ENCODE measurements around the gene BBS9.

Gene BBS9

GRCh38 chr7:33128631-33128989 lies 754 bp upstream of the BBS9 start:
- no peak for DNase-seq

DNA sequence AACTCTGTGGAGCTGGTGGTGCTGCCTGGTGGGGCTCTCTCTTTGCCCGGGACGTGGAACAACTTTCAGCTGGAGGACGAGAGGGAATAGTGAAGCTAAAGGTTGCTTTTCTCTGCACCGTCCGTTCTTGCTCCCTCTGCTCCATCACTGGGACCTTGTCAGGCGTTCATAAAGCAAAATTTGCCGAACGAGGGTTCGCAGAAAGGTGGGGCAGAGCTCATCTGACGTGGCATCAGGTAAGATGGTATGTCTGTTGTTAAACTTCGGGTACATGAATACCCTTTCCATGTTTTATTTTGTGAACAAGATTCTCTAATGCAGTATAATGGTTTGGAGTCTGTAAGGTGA lies 416 bp downstream of the BBS9 start:
- DNase-seq, result no peak

DNA sequence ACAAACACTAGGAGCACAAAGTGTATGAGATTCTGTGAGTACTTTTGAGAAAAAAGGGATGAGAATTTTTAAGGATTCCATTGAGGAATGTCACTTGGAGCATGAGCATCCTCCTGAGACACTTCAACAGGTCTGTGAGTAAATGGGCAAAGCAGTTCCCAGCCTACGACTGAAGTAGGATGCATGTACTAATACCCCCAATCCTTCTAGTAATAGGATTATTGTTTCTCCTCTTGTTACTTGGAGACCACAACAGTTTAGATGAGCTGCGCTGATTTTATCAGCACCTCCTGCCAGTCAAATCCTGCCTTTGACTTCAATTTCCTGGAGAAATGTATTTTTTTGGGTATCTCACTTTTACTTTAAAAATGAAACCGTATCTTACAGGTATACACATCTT lies 820 bp downstream of the BBS9 start:
- DNase-seq, result no peak

GRCh38 chr7:33137103-33137502 lies 7.7 kb downstream of the BBS9 start:
- no peak for DNase-seq

GRCh38 chr7:33142585-33142984 lies 13.2 kb downstream of the BBS9 start:
- DNase-seq, result no peak

DNA sequence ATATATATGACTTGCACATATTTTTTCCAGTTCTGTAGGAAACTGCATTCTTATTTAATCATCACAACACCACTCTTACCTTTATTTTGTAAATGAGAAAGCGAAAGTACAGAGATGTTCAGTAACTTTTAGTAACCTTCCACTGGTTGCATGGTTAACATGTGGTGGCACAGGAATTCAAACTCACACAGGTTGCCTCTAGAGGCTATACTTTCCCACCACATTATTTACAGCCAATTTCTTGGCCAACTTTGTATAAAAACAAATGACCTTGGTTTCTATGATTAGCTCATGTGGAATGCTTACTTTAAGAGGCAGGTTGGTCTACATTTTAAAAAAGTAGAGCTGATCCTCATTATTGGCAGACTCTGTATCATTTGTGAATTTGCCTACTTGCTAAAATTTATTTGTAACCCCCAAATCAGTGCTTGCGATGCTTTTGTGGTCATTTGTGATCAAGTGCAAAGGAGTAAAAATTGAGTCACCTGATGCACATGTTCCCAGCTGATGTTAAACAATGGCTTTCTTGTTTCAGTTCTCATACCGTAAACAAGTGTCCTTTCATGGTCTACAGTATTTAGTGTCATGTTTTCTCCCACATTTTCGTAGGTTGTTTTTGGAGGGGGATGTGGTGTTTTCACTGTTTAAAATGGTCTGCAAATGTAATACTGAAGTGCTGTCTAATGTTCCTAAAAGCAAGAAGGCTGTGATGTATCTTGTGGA lies 14.8 kb downstream of the BBS9 start:
- no peak for DNase-seq

DNA sequence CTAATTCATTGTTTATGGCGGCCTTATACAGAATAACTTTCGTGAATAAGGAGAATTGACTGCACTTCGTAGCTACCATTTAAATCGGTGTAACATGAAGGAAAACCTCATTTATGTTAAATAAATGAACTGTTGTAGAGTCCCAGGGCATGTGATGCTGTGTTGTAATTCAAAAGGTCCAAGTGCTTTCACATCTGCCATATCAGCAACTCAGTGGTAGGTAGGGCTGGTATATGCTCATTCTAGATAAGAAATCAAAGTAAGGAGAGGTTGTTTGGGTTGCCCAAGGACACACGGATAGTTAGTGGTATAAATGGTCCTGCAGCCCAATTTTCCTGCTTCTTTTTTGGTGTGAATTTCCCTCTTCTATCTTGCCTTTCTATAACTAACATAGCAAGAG lies 15.8 kb downstream of the BBS9 start:
- no peak for DNase-seq

GRCh38 chr7:33152087-33152486 lies 22.7 kb downstream of the BBS9 start:
- no peak for DNase-seq

- no peak for DNase-seq
Measured at GRCh38 chr7:33155811-33156210, 26.4 kb downstream of the BBS9 start.

DNA sequence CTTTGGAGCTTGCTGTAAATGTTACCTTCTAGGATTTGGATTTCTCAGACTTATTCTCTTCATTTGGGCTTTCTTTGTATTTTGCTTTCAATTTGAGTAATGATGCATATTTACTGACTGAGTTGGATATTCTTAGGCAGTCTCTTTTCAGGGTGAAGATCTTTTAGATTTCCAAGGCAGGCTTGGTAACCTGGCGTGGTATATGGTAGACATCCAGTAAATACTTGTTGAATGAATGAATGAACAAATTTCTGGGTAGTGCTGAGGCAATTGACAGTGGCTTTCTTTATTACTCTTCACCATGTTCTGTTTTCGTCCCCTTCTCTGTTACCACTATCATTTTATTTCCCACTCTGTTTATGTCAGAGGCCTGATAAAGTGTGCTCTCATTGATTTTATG lies 27.1 kb downstream of the BBS9 start:
- no peak for DNase-seq

DNA sequence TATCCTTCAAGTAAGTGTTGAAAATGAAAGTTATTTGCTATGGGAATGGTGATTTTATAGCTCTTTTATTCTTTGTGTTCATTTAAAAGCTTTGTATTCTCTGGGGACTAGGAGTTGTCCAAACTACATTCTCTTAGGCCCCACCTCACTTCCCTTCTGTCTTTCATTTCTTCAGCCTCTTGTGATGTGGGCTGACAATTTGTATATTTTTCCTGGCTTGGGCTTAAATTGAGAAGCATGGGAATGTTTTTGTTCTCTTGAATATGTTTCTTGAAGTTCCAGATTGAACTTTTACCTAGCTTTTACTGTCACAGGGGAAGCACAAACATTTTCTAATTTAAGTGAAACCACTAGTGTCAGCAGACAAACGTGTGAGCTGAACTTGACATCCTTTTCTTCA lies 27.9 kb downstream of the BBS9 start:
- DNase-seq, result no peak

- DNase-seq, result no peak
Measured at GRCh38 chr7:33157781-33158180, 28.4 kb downstream of the BBS9 start.

DNA sequence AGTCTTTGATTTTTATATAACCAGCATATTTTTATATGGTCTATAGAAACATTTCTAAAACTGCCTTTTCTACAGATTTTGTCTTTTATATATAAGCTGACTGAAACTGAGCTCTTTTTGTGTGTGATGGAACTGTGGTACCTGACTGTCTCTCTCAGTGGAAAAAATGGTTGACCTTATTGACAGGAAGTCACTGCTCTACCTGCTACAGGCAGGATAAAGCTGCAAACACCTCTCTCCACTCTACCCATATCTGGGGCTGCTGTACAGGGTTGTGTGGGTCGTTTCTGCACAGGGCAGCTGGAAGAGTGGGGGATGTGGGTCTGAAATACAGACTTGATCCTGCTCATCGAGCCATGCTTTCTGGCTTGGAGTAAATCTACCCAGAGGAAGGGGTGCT lies 48.5 kb downstream of the BBS9 start:
- DNase-seq, result no peak

DNA sequence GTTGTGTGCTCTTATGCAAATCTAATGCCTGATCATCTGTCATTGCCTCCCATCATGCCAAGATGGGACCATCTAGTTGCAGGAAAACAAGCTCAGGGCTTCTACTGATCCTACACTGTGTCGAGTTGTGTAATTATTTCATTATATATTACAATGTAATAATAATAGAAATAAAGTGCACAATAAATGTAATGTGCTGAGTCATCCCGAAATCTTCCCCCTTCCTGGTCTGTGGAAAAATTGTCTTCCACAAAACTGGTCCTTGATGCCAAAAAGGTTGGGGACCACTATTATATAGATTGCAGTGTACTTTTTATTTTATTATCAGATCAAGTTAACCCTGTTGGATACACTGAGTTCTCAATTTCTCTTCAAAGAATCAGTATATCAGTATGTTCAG lies 50.2 kb downstream of the BBS9 start:
- DNase-seq, result no peak

DNA sequence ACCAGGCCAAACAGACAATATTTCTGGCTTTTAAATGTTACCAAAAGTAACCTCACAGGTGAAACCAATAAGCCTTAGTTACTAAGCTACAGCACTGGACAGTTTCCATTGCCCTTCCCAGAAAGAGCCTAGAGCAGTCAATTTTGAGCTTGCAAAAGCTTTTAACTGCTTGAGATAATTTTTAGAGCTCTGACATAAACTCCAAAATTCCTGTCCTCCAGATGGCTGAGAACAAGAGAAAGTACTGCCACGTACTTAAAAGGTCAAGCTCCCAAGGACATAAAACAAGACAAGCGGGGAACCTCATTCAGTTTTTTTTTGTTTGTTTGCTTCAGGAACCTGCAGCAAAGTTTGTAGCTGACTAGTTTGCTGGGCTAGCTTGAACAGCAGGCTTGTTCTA lies 54.1 kb downstream of the BBS9 start:
- no peak for DNase-seq

DNA sequence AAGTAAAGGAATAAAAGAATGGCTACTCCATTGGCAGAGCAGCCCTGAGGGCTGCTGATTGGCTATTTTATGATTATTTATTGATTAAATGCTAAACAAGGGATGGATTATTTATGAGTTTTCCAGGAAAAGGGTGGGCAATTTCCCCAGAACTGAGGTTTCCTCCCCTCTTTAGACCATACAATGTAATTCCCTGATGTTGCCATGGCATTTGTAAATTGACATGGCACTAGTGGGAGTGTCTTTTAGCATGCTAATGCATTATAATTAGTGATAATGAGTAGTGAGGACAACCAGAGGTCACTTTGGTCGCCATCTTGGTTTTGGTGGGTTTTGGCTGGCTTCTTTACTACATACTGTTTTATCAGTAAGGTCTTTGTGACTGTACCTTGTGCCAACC lies 55.5 kb downstream of the BBS9 start:
- DNase-seq, result no peak

GRCh38 chr7:33185786-33186185 lies 56.4 kb downstream of the BBS9 start:
- DNase-seq, result no peak

GRCh38 chr7:33186192-33186591 lies 56.8 kb downstream of the BBS9 start:
- no peak for DNase-seq

DNA sequence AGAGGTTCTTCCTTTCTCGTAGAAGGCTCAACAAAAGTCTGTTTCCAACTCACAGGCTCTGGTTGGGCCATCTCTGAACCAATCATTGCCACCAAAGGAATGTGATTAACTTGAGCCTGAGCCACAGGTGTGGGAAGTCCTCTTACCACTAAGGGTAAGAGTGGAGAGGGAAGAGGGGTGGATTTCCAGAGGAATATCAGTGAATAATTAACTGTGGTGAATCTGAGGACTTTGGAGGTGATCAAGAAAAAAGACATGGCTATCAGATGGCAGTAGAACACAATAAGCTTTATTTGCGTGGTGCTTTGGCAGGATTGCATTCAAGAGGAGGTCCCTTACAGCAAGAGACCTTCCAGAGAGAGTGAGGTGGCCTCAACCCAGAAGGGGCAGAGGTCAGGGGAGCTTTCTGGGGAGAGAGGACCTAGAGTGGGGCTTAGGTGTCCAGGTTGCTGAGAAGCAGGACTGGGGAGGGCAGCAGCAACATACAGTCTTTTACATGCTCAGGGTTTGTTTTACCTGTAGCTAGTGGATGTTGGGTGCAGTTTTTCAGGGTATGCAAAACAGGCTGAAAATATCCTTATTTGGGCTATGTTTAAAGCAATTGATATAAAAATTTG lies 61.4 kb downstream of the BBS9 start:
- DNase-seq, result no peak

DNA sequence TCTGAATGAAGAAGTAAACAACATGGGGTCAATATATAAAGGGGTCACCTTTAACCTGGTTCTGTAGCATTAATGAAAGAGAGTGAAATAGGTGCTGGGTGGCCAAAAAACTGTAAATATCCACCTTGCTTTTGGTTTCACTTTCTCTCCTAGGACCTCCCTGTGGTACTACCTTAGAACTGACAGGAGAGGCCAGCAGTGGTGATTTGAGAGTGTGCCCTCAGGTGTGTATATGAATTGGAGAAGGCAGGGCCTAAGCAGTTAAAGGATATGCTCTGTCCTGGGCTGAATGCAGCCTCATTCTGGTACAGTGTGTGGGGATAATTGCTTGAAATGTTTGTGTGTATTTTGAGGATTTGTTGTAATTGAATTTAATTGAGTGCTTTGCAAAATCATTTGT lies 62.0 kb downstream of the BBS9 start:
- no peak for DNase-seq

DNA sequence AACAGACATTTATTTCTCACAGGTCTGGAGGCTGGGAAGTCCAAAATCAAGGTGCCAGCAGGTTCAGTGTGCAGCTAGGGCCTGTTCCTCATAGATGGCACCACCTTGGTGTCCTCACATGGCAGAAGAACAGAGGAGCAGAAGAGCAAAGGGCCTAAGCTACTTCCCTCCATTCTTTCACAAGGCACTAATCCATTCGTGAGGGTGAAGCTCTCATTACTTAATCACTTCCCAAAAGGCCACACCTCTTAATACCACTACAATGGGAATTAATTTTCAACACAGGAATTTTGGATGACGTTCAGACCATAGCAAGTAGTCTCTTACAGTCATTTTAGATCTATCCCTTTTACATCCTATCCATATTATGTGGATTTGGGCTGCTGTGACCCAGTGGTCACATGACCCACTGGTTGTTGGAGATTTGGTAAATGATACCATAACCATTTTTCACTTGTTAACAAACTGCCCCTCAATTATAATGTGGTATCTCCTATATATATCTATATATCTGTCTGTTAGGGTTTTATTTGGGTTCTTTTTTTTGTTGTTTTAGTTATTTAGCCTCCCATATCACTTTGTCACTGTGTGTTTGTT lies 63.4 kb downstream of the BBS9 start:
- no peak for DNase-seq

GRCh38 chr7:33193308-33193864 lies 64.0 kb downstream of the BBS9 start:
- no peak for DNase-seq

- no peak for DNase-seq
Measured at GRCh38 chr7:33195264-33195663, 65.9 kb downstream of the BBS9 start.

GRCh38 chr7:33196221-33196620 lies 66.9 kb downstream of the BBS9 start:
- DNase-seq, result no peak

- no peak for DNase-seq
Measured at GRCh38 chr7:33200282-33200681, 70.9 kb downstream of the BBS9 start.

Data from activated T-cell treated with anti-CD3 and anti-CD28 coated beads for 4 hours (primary cell).